OCI-LY7 (cell line): ENCODE measurements around the gene MAP4K2. TPM values are rescaled to one million over a fixed set of nuclear protein-coding genes. Genes with fewer than 3 reads are reported as not detected.

Experiments
- BruUV-seq: library from RNA; stranded (reverse); fragments of 400-500 nt; replicated peaks from 2 replicates; lab custom pipeline; 2021; lab: Mats Ljungman, UMichigan
- CTCF ChIA-PET: fragments of 300-600 bp; sonication (Branson Sonifier 250); formaldehyde crosslinking; loops from one replicate; lab custom pipeline; 2022; ENCODE audit warnings: antibody characterized with exemption; ENCODE audit not compliant: unreplicated experiment; lab: Charles Lee
- POLR2A ChIA-PET: fragments of 300-600 bp; sonication (Branson Sonifier 250); formaldehyde crosslinking; loops from one replicate; lab custom pipeline; 2022; ENCODE audit warnings: antibody characterized with exemption; lab: Charles Lee
- DNase-seq: peaks from one replicate; pipeline ENCODE4 v3.0.0-alpha.2; 2015; ENCODE audit warnings: low spot score
- H2AFZ ChIP-seq: fragments of 200-600 bp; sonication (generic), shearing (Covaris generic); 2 replicates; pipeline ENCODE4 v1.6.1; 2014; ENCODE audit warnings: mild to moderate bottlenecking, antibody characterized with exemption, low read length, moderate library complexity
- H3K27ac ChIP-seq: fragments of 200-600 bp; sonication (generic); 2 replicates; pipeline ENCODE4 v1.5.1; 2014; ENCODE audit warnings: mixed run types, low read depth, mild to moderate bottlenecking, moderate library complexity, low read length, inconsistent platforms; ENCODE audit not compliant: poor library complexity, severe bottlenecking
- H3K36me3 ChIP-seq: fragments of 200-600 bp; sonication (generic); 2 replicates; pipeline ENCODE4 v1.6.1; 2014; ENCODE audit warnings: mild to moderate bottlenecking, antibody characterized with exemption, low read length, moderate library complexity, mixed read lengths; ENCODE audit not compliant: insufficient read depth
- H3K4me1 ChIP-seq: fragments of 200-600 bp; sonication (generic); 2 replicates; pipeline ENCODE4 v1.5.1; 2014; ENCODE audit warnings: mild to moderate bottlenecking, low read length; ENCODE audit not compliant: insufficient read depth, poor library complexity, severe bottlenecking
- H3K4me2 ChIP-seq: fragments of 200-600 bp; sonication (generic); 2 replicates; pipeline ENCODE4 v1.6.1; 2014; ENCODE audit warnings: mild to moderate bottlenecking, low read length
- H3K4me3 ChIP-seq: fragments of 200-600 bp; sonication (generic); 2 replicates; pipeline ENCODE4 v1.5.1; 2014; ENCODE audit warnings: mild to moderate bottlenecking, low read depth, low read length; ENCODE audit not compliant: poor library complexity, severe bottlenecking
- H3K79me2 ChIP-seq: fragments of 200-600 bp; sonication (generic); 2 replicates; pipeline ENCODE4 v1.6.1; 2016; ENCODE audit warnings: low read depth, mild to moderate bottlenecking, low read length, moderate library complexity, mixed read lengths; ENCODE audit not compliant: insufficient read depth
- H3K9me2 ChIP-seq: fragments of 200-600 bp; sonication (generic); 2 replicates; pipeline ENCODE4 v1.6.1; 2016; ENCODE audit warnings: mild to moderate bottlenecking, low read length, mixed read lengths; ENCODE audit not compliant: insufficient read depth
- H3K9me3 ChIP-seq: fragments of 200-600 bp; sonication (generic); 2 replicates; pipeline ENCODE4 v1.6.1; 2014; ENCODE audit warnings: mild to moderate bottlenecking, mixed run types, low read length, mixed read lengths
- H4K20me1 ChIP-seq: fragments of 200-600 bp; sonication (generic); 2 replicates; pipeline ENCODE4 v1.6.1; 2014; ENCODE audit warnings: mild to moderate bottlenecking, antibody characterized with exemption, low read length, moderate library complexity, mixed read lengths; ENCODE audit not compliant: insufficient read depth
- CTCF ChIP-seq: fragments of 200-600 bp; sonication (generic); conservative IDR thresholded peaks from 2 replicates; pipeline ENCODE4 v1.5.1; 2014; ENCODE audit warnings: mild to moderate bottlenecking, antibody characterized with exemption, low read length, moderate library complexity, mixed read lengths
- EZH2phosphoT487 ChIP-seq: fragments of 200-600 bp; sonication (generic); IDR thresholded peaks from 2 replicates; pipeline ENCODE4 v1.6.1; 2018; ENCODE audit warnings: low read depth, borderline replicate concordance, mild to moderate bottlenecking, mixed run types, antibody characterized with exemption, low read length, moderate library complexity, mixed read lengths
- intact Hi-C: fragments of 100-400 bp; cut with micrococcal nuclease; formaldehyde crosslinking; loops from one replicate; pipeline ENCODE4 v1.10.0; 2022; ENCODE audit not compliant: unreplicated experiment
- total RNA-seq, 2 experiments: library from RNA; depleted of rRNA in 1 of 2; stranded (reverse); fragments of >200 nt in 1 of 2; shearing (Covaris generic) in 1 of 2; gene quantifications; 2 replicates each; pipeline ENCODE4 v1.2.3, GENCODE V29; 2014 to 2022

Gene MAP4K2
- total RNA-seq, 2 experiments from 2014 or later: 110 to 115 TPM

GRCh38 chr11:64758330-64759079 lies 44.5 kb downstream of the MAP4K2 start:
- peaks cover 18% of the 10 kb centered on the region for H3K36me3 ChIP-seq
- no peak for DNase-seq
- no TSS peak for BruUV-seq
- H4K20me1 ChIP-seq: no peaks in the 10 kb centered on the region
- intact Hi-C loops: no loop called here
- no peak overlapping the region for H3K4me2 ChIP-seq
- POLR2A ChIA-PET: no interaction called here
- TF ChIP-seq CTCF: no peak
- no peak for TF ChIP-seq EZH2phosphoT487
- no peaks in the 10 kb centered on the region for H3K9me3 ChIP-seq
- H3K27ac ChIP-seq: no peak overlapping the region
- no peak overlapping the region for H3K4me3 ChIP-seq
- no peaks in the 10 kb centered on the region for H3K9me2 ChIP-seq
- no peaks in the 10 kb centered on the region for H3K79me2 ChIP-seq
- H2AFZ ChIP-seq: no peak overlapping the region
- CTCF ChIA-PET: no interaction called here
- H3K4me1 ChIP-seq: peaks cover 29% of the 10 kb centered on the region

- POLR2A ChIA-PET: no interaction called here
- CTCF ChIA-PET: no interaction called here
- Histone ChIP-seq H3K4me1 (peaks cover 21% of the 10 kb centered on the region), H3K36me3 (peaks cover 10% of the 10 kb centered on the region), H3K79me2 (no peaks in the 10 kb centered on the region), H4K20me1 (no peaks in the 10 kb centered on the region), H3K9me3 (no peaks in the 10 kb centered on the region), H3K27ac (no peak overlapping the region), H3K4me2 (no peak overlapping the region), H2AFZ (no peak overlapping the region), H3K9me2 (no peaks in the 10 kb centered on the region), H3K4me3 (no peak overlapping the region)
- intact Hi-C loops: no loop called here
- TF ChIP-seq EZH2phosphoT487 (no peak), CTCF (no peak)
- no peak for DNase-seq
- BruUV-seq: no TSS peak
These were observed 45.3 kb downstream of the MAP4K2 start for GRCh38 chr11:64757549-64758329.
